NCI-H146 treated with DMSO at 0.1 percent for 48 hours (cell line): ENCODE measurements around the gene IL6ST.
A peak's percentile ranks its signal among the peaks of the same experiment; 100 is the strongest.
"Not testable (repeated sequence)": the region's sequence is repeated elsewhere in the genome, so short reads cannot be mapped to it uniquely, and the experiment has no call there.

Experiments used
- DNase-seq: peaks from one replicate; lab custom pipeline; 2025; ENCODE audit not compliant: unreplicated experiment; lab: John Stamatoyannopoulos, UW

Gene IL6ST

DNA sequence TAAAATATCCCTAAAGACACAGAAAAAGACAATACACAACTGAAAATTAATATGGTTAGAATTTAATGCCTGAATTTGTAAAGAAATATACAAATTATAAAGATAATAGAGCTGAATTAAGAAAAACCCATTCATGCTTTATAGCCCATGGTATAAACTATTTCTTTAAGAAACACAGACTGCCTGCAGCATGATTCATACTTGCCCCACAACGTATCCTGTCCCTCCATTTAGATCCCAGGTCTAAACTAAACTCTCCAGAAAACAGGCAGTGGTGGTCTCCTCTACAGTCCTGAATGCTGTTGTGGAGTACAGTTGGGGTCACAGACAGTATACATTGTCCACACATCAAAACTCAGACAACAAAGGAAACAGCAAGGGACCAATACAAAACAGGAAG lies 24.8 kb downstream of the IL6ST start:
- no peak for DNase-seq

DNA sequence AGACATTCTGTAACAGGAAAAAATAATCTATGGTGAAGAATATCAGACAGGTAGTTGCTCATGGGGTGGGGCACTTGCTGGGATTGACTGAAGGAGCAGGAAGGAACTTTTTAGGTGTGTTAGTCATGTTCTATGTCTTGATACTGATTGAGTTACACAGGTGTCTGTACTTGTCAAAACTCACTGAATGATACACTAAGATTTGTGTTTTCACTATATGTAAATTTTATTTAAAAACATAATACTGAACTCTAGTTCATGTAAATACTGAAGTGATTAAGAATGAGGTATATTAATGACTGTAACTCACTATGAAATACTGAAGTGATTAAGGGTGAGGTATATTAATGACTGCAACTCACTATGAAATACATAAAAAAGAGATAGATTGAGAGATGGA lies 28.5 kb downstream of the IL6ST start:
- no peak for DNase-seq

DNA sequence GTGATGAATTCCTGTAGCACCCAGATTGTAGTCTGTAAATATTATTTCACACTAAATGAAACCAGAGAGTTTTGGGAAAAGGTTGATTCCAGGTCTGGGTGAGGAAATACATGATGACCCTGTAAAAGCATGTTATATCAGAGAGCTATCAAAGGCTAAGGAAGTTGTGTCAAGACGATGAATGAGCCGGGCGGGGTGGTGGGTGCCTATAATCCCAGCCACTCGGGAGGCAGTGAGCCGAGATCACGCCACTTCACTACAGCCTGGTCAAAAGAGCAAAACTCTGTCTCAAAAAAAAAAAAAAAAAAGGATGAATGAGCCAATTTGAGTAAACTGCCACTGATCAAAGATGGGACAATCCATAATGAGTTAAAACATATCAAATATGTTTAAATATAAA lies 29.2 kb downstream of the IL6ST start:
- DNase-seq, result no peak

DNA sequence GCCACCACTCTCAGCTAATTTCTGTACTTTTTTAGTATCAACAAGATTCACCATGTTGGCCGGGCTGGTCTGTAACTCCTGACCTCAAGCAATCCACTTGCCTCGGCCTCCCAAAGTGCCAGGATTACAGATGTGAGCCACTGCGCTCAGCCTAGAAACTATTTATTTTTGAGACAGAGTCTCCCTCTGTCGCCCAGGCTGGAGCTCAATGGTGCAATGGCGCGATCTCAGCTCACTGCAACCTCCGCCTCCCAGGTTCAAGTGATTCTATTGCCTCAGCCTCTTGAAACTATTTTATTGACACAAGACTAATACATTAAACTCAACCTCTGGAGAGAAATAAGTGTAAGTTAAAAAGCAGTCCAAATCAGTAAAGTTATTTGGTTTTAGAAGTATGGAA lies 34.0 kb downstream of the IL6ST start:
- no peak for DNase-seq

DNA sequence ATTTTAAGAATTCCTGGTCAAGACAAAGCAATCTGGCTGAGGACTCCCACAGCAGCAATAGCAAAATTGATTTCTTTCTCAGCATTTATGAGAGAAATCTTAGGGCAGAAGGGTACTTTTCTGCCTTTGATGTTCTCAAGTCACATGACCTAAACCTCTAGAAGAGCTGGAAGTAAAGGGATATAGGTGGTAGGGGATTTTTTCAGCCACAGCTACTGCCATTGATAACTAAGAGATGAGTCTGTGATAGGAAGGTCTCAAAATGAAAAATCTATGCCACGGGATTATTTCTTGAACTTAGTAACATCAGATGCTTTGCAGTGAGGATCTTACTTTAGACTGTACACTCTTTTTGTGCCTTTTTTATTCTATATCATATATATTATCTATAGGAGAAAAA lies 35.6 kb downstream of the IL6ST start:
- no peak for DNase-seq

GRCh38 chr5:55941154-55941553 lies 53.6 kb downstream of the IL6ST start:
- DNase-seq, result not testable (repeated sequence)

GRCh38 chr5:55937598-55937997 lies 57.2 kb downstream of the IL6ST start:
- DNase-seq, result not testable (repeated sequence)

GRCh38 chr5:55936100-55936693 lies 58.6 kb downstream of the IL6ST start:
- peak; percentile 9 for DNase-seq

- DNase-seq, result no peak
Measured at GRCh38 chr5:55935371-55935770, 59.4 kb downstream of the IL6ST start.

DNA sequence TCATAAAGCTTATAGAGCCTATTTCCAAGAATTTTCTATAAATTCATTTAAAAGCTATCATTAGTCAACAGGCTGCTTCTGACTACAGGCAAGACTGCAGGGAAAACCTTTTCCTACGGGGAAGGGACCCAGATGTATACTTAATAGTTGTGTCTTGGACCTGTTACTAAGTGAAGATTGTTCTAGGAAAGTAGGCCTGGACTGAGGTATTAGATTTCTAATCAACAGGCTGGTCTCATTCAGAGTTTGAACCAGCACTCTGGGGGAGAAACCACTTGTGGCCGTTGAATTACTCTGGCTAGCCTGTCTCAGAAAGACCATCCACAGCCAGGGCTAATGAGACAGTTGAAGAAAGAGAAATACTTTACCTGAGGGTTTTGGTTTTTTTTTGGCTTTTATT lies 60.0 kb downstream of the IL6ST start:
- no peak for DNase-seq

GRCh38 chr5:55934115-55934613 lies 60.6 kb downstream of the IL6ST start:
- no peak for DNase-seq

DNA sequence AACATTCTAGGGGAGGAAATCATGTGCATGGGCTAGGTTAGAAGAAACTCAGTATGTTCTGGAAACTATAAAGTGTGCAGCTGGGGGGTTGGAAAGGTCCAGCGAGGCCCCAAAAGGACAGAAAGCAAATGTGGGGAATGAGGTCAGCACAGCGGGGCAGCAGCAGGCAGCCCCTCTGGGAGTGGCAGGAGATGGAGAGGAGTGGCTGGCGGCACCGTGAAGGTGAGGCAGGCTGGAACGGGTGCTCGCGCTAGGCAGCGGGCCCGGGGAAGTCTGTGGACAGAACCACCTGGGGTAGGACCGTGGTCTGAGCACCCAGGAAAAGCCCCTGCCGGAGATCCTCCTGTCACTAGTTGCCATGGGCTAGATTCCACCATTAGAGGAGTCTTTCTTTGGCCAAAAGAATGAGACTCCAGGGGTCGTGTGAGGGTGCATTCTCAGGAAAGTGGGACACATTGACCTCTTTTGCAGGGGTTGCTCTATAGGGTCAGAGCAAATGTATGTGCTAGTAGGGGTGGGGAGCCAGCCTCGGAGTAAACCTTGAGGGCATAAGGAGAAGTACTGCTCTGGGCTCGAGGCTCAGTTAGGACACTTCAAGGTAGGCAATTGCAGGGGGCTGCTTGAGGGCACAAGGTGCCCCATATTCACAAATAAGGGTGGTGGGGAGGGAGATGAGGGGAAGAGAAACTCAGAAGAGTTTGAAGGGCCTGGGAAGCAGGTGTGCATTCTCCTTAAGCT lies 61.2 kb downstream of the IL6ST start:
- DNase-seq, result no peak

- DNase-seq, result no peak
Measured at GRCh38 chr5:55932700-55933099, 62.1 kb downstream of the IL6ST start.

GRCh38 chr5:55929020-55929799 lies 65.6 kb downstream of the IL6ST start:
- DNase-seq, result no peak

GRCh38 chr5:55927861-55928655 lies 66.7 kb downstream of the IL6ST start:
- no peak for DNase-seq

GRCh38 chr5:55926476-55926875 lies 68.3 kb downstream of the IL6ST start:
- no peak for DNase-seq

GRCh38 chr5:55925712-55926111 lies 69.1 kb downstream of the IL6ST start:
- DNase-seq, result no peak

- no peak for DNase-seq
Measured at GRCh38 chr5:55925181-55925580, 69.6 kb downstream of the IL6ST start.

- no peak for DNase-seq
Measured at GRCh38 chr5:55924744-55925143, 70.0 kb downstream of the IL6ST start.

DNA sequence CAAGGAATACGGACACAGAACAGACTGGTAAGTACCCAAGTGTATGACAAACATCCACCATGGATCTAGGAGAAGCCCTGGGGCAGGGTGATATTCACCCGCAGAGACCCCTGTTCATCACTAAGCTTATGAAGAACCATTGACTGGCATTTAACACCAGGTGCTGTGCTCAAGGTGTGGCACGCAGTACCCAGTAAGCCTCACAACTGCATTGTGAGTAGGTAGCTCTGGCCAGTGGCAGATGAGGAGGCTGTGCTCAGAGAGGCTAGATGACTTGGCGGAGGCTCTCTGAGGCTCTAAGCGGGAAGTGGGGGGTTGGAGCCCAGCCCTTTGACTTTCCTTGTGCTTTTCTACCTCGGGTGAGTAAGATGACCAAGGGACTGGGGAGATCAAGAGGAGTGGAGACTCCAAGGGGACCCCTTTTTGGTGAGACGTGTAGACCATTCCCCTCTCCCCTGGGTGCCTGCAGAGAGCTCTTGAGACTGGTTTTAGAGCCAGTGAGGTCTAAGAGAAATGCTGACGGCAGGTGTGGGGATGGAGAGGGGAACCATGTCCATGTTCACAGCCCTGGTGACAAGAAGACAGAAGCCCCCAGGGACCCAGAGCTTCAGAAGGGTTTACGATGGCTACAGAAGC lies 70.8 kb downstream of the IL6ST start:
- no peak for DNase-seq
